ENCODE data around the gene FCAR.
"Not testable (repeated sequence)": the region's sequence is repeated elsewhere in the genome, so short reads cannot be mapped to it uniquely, and the experiment has no call there.

The FCAR gene

GRCh38 chr19:54896036-54896435 is 22.0 kb downstream of the FCAR start:
- ATAC-seq, result no peak

DNA sequence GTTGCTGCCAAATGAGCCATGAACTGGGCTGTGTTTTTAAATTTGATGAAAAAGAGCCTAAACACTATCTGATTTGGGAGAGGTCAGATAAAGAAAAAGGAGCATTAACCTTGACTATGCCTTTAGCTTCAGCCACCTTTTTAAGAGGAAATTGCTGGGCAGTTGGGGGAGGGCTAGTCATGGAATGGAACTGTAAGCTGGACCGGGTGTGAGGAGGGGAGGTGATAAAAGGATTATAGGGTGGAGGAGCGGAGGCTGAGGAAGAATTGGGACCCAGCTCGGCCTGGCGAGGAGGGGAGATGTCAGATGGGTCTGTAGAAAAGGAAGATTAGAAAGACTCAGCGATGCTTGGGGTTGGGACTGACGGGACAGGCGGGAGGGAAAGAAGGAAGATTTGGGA is 24.6 kb downstream of the FCAR start:
- not testable (repeated sequence) for ATAC-seq

- not testable (repeated sequence) for ATAC-seq
These were observed 25.6 kb downstream of the FCAR start for GRCh38 chr19:54899646-54900045.

- ATAC-seq, result not testable (repeated sequence)
These were observed 27.1 kb downstream of the FCAR start for GRCh38 chr19:54901153-54901552.

DNA sequence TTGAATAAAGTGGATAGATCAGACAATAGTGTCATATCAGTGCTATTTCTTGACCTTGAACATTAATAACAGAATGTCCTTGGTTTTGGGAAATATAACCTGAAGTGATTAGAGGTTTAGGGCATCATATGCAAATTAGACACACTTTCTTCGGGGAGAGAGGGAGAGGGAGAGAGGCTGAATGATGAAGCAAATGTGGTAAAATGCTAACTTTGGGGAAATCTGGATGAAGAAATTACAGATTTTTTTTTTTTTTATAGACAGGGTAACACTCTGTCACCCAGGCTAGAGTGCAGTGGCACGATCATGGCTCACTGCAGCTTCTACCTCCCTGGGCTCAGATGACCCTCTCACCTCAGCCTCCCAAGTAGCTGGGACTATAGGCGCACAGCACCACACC is 28.0 kb downstream of the FCAR start:
- ATAC-seq, result no peak

GRCh38 chr19:54903303-54903702 is 29.3 kb downstream of the FCAR start:
- no peak for ATAC-seq

DNA sequence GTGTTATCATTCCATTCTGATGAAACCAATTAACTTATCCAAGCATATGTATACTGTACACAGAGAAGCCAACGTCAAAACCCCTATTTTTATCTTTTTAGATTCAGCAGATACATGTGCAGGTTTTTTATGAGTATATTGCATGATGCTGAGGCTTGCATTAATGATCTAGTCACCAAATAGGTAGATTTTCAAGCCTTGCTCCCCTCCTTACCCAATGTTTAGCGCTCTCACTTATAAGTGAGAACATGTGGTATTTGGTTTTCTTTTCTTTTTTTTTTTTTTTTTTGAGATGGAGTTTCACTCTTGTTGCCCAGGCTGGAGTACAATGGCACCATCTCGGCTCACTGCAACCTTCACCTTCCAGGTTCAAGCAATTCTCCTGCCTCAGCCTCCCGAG is 30.2 kb downstream of the FCAR start:
- ATAC-seq, result not testable (repeated sequence)

GRCh38 chr19:54905421-54905802 is 31.4 kb downstream of the FCAR start:
- no peak for ATAC-seq

- ATAC-seq, result peak; percentile 17 to 49
These were observed 31.9 kb downstream of the FCAR start, which contains the start of gene NCR1 for GRCh38 chr19:54905803-54906511. TSS of gene NCR1 (plus strand) at chr19:54906148. CDS start at chr19:54906188, 40 bp downstream.

DNA sequence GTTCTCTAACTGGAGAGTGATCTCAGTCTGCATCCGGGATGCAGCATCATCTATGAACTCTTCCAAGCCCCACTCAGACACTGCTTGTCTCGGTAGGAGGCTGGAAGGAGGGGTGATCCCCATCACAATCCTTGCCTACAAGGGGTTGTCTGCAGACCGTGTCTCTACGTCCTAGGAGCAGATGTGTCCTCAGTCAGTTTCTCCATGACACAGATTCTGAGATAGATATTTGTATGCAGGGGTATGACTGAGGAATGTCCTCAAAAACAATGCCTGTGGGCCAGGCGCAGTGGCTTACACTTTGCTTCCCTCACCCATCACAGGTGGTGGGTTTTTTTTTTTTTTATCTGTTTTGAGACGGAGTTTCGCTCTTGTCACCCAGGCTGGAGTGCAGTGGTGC is 32.8 kb downstream of the FCAR start:
- no peak for ATAC-seq

- ATAC-seq, result not testable (repeated sequence)
These were observed 33.9 kb downstream of the FCAR start for GRCh38 chr19:54907899-54908298.

GRCh38 chr19:54916822-54917221 is 42.8 kb downstream of the FCAR start:
- no peak for ATAC-seq

- no peak for ATAC-seq
These were observed 44.5 kb downstream of the FCAR start for GRCh38 chr19:54918499-54918898.

DNA sequence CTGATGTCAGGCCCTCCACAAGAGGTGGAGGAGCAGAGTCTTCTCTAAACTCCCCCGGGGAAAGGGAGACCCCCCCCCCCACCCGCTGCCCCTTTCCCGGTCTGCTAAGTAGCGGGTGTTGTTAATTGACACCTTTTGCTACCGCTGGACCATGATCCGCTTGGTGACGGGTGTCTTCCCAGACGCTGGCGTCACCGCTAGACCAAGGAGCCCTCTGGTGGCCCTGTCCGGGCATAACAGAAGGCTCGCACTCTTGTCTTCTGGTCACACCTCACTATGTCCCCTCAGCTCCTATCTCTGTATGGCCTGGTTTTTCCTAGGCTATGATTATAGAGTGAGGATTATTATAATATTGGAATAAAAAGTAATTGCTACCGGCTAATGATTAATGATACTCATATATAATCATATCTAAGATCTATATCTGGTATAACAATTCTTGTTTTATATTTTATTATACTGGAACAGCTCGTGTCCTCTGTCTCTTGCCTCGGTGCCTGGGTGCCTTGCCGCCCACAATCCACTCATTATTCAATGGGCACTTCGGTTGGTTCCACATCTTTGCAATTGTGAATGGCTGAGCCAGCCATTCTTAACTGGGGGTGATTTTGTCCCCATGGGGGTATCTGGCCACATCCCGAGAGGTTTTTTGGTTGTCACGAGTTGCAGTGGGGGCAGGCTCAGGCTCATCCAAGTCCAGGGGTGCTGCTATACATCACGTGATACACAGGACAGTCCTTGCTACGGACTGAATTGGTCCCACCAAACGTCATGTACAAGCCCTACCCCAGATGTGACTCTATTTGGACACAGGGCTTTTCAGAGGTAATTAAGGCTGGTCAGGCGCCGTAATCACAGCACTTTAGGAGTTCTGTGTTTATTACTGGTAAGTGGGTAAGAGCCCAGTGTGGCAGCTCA is 45.9 kb downstream of the FCAR start:
- ATAC-seq, result not testable (repeated sequence)

GRCh38 chr19:54921082-54921481 is 47.0 kb downstream of the FCAR start:
- ATAC-seq, result no peak

DNA sequence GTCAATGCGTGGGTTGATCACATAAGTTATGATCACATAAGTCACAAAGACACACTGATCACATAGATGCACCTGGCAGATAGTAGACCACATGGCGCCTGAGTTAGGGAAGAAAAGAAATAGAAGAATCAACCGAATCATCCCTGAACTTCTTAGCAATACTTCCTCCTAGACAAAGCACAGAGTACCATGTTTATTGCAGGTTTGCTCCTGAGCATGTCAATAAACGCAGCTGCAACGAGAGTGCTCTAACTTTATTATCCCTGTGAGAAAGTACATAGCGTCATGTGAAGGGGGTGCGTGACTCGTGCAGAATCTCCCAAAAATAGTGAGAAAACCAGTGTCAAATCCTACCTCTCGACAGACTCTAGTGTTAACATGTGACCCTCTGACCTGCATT is 49.2 kb downstream of the FCAR start:
- ATAC-seq, result no peak

GRCh38 chr19:54928299-54928698 is 54.3 kb downstream of the FCAR start:
- no peak for ATAC-seq

- ATAC-seq, result no peak
These were observed 63.9 kb downstream of the FCAR start for GRCh38 chr19:54937926-54938325.

GRCh38 chr19:54938906-54939305 is 64.9 kb downstream of the FCAR start:
- no peak for ATAC-seq

DNA sequence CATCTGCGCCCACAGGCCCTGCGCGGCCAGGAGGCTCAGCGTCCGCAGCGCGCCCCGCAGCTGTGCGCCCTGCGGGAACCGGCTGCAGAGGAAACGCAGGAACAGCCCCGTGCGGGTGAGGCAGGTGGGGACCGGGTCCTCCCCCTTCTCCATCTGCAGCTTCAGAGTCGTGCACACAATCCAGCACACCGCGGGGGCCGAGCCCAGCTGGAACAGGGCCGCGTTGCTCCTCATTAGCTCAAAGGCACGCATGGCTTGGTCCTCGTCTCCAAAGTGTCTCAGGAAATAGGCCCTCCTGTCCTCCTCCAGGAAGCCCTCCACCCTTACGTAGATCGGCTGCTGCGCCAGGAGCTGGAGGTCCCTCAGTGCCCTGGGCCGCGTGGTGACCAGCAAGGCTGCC is 65.5 kb downstream of the FCAR start:
- not testable (repeated sequence) for ATAC-seq

Measured in activated CD4-positive, CD25-positive, alpha-beta regulatory T cell treated with anti-CD3 and anti-CD28 coated beads, Interleukin-2, amount 50 U/mL, for 24 hours (primary cell).